ENCODE results near the gene ZNF79.
A peak's percentile ranks its signal among the peaks of the same experiment; 100 is the strongest.

Gene ZNF79

DNA sequence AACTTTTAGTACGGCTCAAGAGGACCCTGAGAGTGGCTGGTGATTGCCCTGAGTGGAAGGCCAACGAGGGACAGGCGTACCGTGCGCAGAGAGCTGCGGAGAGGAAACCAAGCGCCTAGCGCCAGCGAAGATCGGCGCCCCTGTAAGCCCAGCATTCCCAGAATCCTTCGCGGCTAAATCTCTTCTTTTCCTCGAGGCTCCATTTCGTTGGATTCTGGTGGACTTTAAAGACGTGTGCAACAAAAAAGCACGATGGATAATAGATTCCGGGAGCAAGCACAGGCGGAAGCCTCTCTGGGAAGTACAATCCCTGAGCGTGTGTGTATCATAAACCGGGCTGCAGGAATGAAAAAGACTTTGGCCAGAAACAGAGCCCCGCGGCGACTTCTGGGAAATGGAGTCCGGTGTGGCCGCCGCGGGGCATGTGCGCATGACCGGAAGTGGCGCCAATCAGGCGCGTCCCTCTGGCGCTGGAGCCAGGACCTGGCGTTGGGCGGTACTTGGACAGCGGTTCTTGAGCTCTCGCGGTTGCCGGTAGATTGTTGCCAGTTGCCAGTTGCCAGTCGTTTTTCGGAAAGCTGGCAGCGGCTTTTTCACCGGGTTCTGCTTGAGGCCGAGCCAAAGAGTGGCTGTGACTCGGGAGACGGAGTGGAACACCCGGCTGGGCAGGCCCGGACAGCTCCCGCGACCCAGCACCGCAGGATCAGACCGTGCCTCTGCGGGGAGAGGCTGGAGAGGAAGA, at the start of gene ZNF79:
ZNF79 (plus strand) TSS at position 449 of the 742 bp plus-strand sequence. CDS start 406 bp downstream, outside the sequence.
- peak; percentile 70 to 96 (median 88) for DNase-seq

DNA sequence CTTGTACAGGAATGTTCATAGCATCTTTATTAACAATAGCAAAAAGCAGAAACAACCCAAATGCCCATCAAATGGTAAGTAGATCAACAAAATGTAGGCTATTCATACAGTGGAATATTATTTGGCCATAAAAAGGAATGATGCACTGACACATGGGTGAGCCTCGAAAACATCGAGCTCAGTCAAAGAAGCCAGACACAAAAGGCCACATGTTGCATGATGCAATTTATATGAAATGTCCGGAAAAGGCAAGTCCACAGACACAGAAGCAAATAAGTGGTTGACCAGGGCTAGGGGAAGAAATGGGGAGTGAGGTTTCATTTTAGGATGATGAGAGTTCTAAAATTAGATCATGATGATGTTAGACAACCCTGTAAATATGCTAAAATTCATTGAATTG, 43.7 kb upstream of the ZNF79 start:
- no peak for DNase-seq

DNA sequence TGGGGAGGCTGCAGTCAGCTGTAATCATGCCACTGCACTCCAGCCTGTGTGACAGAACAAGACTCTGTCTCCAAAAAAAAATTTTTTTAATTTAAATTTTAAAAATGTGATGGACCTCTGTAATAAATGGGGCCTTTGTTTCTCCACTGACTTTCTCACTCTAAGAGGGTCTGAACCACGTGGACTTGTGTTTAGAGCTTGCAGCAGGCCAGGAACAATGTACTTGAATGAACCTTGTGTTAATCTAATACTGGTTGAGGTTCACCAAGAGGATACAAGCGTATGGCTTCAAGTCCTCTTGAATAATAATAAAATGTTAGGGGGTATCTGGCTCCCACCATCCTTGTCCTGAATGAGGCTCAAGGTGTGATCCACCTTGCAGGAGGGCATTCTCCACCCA, 41.6 kb upstream of the ZNF79 start:
- DNase-seq = no peak

DNA sequence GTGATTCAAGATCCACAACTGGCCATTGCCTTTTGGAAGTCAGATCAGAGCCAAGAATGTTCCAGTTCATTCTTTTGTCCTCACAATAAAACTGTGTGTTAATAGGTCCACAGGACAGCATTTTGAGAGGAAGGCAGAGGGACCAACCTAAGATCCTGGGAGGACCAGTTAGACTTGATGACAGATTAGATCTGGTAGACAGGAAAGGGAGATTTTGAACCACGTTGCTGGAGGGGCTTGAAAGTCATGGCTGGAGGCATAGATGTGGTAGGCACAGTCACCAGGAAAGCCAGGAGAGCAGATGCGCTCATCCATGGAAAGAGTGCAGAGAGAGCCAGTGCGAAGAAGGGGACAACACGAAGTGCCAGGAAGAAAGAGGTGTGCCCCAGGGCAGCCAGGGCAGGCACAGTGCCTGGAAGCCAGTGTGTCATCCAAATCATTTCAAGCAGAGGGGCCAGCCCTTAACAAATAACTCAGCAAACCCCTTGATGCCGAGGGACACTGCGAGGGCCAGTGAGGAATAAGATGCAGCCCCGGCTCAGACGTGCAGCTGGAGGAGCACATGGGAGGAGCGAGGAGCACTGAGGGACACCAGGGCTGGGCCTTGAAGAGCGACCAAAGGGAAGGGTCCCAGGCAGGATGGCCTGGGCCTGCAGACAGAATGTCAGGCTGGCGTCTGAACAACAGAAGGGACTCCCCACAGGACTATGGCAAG, 40.0 kb upstream of the ZNF79 start:
- no peak for DNase-seq

GRCh38 chr9:127384901-127385300, 39.3 kb upstream of the ZNF79 start:
- DNase-seq = no peak

- no peak for DNase-seq
These were observed 37.9 kb upstream of the ZNF79 start for GRCh38 chr9:127386249-127386648.

GRCh38 chr9:127386981-127387380, 37.2 kb upstream of the ZNF79 start:
- DNase-seq = no peak

- peak in 9 of 51 donors; percentile 4 to 33 (median 15) for DNase-seq
These were observed 35.9 kb upstream of the ZNF79 start for GRCh38 chr9:127388037-127388855.

GRCh38 chr9:127388856-127389238, 35.3 kb upstream of the ZNF79 start:
- no peak for DNase-seq

GRCh38 chr9:127389381-127390247, 34.6 kb upstream of the ZNF79 start:
- DNase-seq = no peak

DNA sequence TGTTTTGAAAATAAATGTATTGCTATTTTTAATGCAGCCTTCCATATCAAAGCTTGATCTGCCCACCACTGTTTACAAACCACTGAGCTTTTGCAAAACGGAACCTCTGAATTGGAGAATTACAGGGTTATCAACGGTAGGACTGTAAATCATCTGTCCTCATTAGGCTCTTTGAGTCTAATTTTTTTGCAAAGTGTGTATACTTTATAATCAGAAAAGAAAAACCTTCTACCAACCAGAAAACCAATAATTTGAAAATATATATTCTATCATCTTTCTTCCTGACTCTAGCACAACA, 34.0 kb upstream of the ZNF79 start:
- no peak for DNase-seq

DNA sequence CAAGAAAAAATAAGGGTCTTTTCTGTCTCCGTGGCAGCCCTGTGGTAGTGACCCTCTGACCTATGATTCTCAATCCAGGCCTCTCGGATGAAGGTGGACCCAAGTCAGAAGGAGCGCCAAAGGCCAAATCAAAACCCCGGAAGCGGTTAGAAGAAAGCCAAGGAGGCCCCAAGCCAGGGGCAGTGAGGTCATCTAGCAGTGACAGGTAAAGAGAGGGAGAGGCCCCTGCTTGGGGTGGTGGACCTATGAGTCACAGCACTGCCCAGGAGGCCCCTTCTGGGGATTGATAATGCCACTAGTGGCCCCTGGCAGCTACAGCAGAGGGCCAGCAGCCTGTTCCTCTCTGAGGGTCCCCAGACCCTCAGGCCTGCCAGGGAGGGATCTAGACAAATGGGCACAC, 33.6 kb upstream of the ZNF79 start:
- DNase-seq = no peak

- no peak for DNase-seq
These were observed 32.0 kb upstream of the ZNF79 start for GRCh38 chr9:127392166-127392565.

- DNase-seq = no peak
These were observed 31.2 kb upstream of the ZNF79 start for GRCh38 chr9:127392976-127393375.

DNA sequence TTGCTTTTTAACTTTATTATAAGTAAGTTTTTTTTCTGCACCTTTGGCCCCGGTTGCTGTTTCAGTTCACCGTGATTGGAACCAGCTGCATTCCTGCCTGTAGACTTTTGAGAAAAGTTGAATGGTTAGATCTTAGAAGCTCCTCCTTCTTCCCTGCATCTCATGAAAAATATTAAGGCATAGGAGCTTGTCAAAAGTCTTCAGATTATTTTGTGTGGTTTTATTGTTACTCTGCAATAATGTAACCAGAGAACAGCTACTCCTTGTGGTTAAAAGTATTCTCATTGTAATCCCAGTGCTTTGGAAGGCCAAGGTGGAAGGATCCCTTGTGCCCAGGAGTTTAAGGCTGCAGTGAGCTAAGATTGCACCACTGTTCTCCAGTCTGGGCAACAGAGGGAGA, 30.5 kb upstream of the ZNF79 start:
- DNase-seq = no peak

DNA sequence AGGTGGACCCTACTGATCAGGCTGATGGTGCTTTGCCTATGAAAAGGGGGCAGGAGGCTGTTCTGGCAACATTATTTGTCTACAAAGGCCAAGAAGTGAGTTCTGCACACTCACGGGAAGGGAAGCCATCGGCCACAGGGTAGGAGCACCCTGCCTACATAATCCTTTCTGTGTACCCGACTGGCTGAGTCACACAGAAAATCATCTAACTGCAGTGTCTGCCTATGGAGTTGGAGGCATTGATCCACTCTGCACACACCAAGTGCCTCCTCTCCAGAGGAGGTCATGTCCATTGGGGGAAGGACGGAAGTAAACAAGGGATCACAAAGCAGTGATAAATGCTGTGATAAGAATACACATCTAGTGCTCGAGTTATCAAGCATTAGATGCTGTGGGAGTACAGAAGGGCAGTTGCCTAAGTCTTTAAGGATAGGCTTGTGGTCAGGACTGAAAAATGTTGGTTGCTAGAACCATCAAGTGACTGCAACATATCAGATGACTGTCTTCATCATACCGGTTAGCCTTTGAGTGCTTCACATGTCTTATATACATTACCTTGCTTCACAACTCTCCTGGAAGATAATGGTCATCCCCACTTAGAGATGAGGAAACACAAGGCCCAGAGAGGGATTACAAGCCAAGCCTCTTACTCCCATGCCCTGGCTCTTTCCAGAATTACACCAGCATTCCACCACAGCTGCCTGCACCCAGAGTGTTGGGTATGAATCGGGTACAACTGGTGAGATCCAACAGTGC, 28.5 kb upstream of the ZNF79 start:
- peak in 1 of 51 donors; percentile 35 for DNase-seq

DNA sequence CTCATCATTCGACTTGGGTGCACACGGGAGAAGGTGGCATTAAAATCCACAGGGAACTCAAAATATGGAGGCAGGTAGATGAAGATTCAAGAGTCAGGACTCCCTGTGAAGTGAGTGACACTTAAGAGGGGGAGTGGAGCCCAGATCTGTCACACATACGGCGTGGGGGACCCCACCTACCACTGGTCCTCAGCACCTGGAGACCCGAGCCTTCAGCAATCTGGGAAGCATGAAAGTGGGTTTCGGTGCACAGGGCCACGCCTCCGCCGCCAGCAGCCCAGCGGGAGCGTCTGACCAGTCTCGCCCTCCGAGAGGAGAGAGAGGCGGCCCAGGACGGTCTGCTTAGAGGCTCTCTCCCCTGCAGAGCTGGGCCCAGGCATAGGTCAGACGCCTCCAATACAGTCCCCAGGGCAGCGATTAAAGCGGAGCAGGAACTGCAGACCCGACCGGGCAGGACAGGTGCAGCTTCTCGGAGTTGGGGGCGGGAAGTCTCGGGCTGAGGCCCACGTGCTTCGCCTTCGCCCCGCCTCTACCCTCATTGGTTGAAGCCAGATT, 27.9 kb upstream of the ZNF79 start:
- DNase-seq = no peak

GRCh38 chr9:127396808-127397645, 27.2 kb upstream of the ZNF79 start, which contains the start of gene SLC2A8:
Gene SLC2A8 (plus strand): TSS chr9:127397169. CDS start chr9:127397231, 62 bp downstream.
- peak; percentile 72 to 100 (median 99) for DNase-seq

- DNase-seq = peak in 16 of 51 donors; percentile 15 to 56 (median 40)
These were observed 26.4 kb upstream of the ZNF79 start for GRCh38 chr9:127397646-127398274.

Measured in hypothalamus (tissue), 51 donors.